Measurements from ENCODE around the gene OLFM3.

The OLFM3 gene

DNA sequence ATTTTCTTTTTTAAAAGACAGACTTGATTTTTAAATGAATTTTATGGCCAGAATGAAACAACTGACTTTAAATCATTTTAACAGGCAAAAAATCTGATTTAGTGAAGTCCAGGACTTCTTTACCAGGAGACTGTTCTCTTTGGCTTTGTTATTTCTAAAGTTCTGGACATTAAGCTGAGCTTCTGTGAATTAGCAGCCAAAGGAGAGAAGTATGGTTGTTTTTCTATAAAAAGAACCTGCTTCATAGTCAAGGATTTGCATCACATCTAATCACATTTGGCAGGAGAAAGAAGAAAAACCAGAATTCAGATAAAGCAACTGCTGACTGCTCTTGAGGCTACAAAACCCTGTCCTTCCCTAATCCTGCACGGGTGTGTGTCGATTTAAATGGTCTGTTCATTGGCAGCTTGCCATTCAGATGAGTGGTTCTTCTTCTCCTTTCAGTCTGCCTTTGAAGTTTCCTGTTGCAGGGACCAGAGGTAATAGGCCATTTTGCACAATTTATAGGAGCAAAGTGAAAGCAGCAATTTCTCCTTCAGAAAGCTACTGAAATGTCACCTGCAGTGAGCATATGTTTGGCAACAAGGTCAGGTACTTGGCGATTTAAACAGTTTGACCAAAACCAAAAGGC lies 215.4 kb downstream of the OLFM3 start:
- Histone ChIP-seq H3K4me3 (ENCODE audit: low read depth, low read length) (no peak overlapping the region), H3K9me3 (ENCODE audit: control insufficient read depth, insufficient read depth, low read length) (no peaks in the 10 kb centered on the region), H3K27me3 (ENCODE audit: control insufficient read depth, insufficient read depth, low read length) (no peaks in the 10 kb centered on the region), H3K9ac (ENCODE audit: low read depth, low read length) (no peak overlapping the region), H3K36me3 (ENCODE audit: control insufficient read depth, insufficient read depth, low read length) (no peaks in the 10 kb centered on the region), H3K4me1 (ENCODE audit: control insufficient read depth, insufficient read depth, low read length) (no peaks in the 10 kb centered on the region), H3K27ac (ENCODE audit: low read depth, low read length) (no peak overlapping the region)

DNA sequence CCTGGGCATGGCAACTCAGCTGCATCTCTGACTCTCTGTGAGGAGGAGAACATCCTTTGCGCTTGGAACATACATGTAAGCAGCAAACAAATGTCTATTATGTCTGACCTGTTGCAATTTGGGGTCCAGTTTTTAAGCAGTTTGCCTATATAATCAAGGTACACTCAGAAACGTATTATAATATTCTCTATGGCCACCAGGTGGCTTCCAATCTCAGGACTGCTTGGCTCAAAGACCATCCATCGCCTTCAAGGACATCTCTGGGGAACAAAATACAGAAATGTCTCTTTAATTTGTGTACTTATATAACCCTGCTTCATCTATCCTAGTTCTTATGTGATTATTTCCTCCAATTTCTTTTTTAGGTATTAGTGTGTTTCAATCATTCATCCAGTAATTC lies 227.2 kb downstream of the OLFM3 start:
- no peak overlapping the region for H3K9ac ChIP-seq (ENCODE audit: low read depth, low read length)
- H3K4me1 ChIP-seq (ENCODE audit: control insufficient read depth, insufficient read depth, low read length): peaks cover under 1% of the 10 kb centered on the region; the same call in 1 of the 2 replicates
- no peak overlapping the region for H3K27ac ChIP-seq (ENCODE audit: low read depth, low read length)
- H3K27me3 ChIP-seq (ENCODE audit: control insufficient read depth, insufficient read depth, low read length): no peaks in the 10 kb centered on the region
- H3K9me3 ChIP-seq (ENCODE audit: control insufficient read depth, insufficient read depth, low read length): no peaks in the 10 kb centered on the region
- H3K4me3 ChIP-seq (ENCODE audit: low read depth, low read length): no peak overlapping the region
- no peaks in the 10 kb centered on the region for H3K36me3 ChIP-seq (ENCODE audit: control insufficient read depth, insufficient read depth, low read length)

DNA sequence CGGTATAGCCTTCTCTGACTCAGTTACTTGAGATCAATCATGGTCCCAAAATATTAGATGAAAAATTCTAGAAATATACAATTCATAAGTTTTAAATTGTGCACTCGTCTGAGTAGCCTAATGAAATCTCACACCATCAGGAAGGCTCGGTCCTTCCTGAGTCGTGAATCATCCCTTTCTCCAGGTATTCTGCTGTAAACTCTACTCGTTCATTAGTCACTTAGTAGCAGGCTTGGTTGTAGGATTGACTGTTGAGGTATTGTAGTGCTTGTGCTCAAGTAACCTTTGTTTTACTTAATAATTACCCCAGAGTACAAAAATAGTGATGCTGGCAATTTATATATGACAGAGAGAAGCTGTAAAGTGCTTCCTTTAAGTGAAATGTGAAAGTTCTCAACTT lies 238.7 kb downstream of the OLFM3 start:
- no peak overlapping the region for H3K9ac ChIP-seq (ENCODE audit: low read depth, low read length)

DNA sequence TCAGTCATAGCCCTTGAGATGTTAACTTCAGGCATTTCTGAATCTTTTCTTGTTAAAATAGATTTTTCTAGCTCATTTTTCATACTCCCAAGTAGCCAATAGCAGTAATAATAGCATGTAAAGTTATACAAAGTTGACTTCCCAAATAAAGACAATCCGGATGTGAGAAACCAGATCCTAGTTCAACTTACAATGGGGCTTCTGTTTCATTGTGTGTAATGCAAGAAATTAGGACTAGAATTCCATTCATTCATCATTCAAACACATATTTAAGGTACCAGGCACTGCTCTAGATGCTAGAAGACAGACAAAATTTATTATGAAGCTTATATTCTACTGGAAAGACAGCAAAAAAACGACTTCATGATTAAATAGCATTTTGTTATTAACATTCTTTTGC lies 240.3 kb downstream of the OLFM3 start:
- Histone ChIP-seq H3K9ac (ENCODE audit: low read depth, low read length) (no peak overlapping the region), H3K27ac (ENCODE audit: low read depth, low read length) (no peak overlapping the region), H3K9me3 (ENCODE audit: control insufficient read depth, insufficient read depth, low read length) (no peaks in the 10 kb centered on the region), H3K4me3 (ENCODE audit: low read depth, low read length) (no peak overlapping the region), H3K36me3 (ENCODE audit: control insufficient read depth, insufficient read depth, low read length) (no peaks in the 10 kb centered on the region), H3K27me3 (ENCODE audit: control insufficient read depth, insufficient read depth, low read length) (no peaks in the 10 kb centered on the region), H3K4me1 (ENCODE audit: control insufficient read depth, insufficient read depth, low read length) (no peaks in the 10 kb centered on the region)

More for the DNA sequence above, 238.7 kb downstream of the OLFM3 start:
- Histone ChIP-seq H3K4me1 (ENCODE audit: control insufficient read depth, insufficient read depth, low read length) (no peaks in the 10 kb centered on the region), H3K27ac (ENCODE audit: low read depth, low read length) (no peak overlapping the region), H3K4me3 (ENCODE audit: low read depth, low read length) (no peak overlapping the region), H3K9me3 (ENCODE audit: control insufficient read depth, insufficient read depth, low read length) (no peaks in the 10 kb centered on the region), H3K27me3 (ENCODE audit: control insufficient read depth, insufficient read depth, low read length) (no peaks in the 10 kb centered on the region), H3K36me3 (ENCODE audit: control insufficient read depth, insufficient read depth, low read length) (no peaks in the 10 kb centered on the region)

Measured in HUES48 (cell line).